ENCODE results near the gene PAX3. TPM values are rescaled to one million over a fixed set of nuclear protein-coding genes. Genes with fewer than 3 reads are reported as not detected.

Gene PAX3
- total RNA-seq, 1 donor from 2014 or later, result not detected

DNA sequence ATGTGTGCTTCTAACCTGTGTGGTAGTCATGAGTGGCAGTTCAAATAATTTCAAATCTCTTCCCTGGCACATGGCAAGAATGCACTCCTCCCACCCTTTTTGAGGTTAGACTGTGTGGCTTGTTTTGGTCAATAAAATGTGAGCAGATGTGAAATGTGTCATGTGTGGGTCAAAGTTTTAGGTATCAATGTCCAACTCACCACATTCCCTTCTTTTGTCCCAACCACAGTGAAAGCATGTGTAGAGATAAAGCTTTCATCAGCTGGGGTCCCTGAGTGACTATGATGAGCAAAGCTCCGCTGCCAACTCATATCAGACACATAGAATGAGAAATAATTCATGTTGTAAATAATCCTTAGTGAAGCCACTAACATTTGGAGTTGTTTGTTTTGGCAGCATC is 118.2 kb downstream of the PAX3 start:
- DNase-seq (ENCODE audit: extremely low spot score in 2 of 2), result no peak

DNA sequence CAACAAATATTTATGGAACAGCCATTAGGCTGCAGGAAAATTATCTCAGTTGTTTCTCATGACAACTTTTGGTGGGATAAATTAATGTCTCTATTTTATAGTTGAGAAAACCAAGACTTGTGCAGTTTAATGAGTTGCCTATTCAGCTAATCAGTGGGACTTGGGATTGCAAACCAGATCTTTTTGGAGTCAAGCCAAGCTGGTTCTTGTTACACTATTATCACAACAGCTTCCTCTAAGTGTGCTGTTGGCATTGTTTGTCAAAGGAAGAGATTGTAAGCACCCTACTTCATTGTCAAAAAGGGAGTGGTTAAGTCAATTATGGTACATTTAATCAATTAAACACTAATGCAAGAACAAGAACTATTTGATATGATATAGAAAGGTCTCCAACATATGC is 119.2 kb downstream of the PAX3 start:
- Histone ChIP-seq H3K4me3 (no peak overlapping the region), H3K4me1 (no peaks in the 10 kb centered on the region), H3K27ac (no peak overlapping the region), H3K9me3 (no peaks in the 10 kb centered on the region), H3K27me3 (no peaks in the 10 kb centered on the region), H3K36me3 (no peaks in the 10 kb centered on the region)
- TF ChIP-seq POLR2AphosphoS5 (IDR thresholded peaks at IDR 0.05; ENCODE audit: insufficient read depth in 1 of 2, low read depth in 1 of 2) (no peak), POLR2A (IDR thresholded peaks at IDR 0.05) (no peak), CTCF (IDR thresholded peaks at IDR 0.05) (no peak)
- DNase-seq (ENCODE audit: extremely low spot score in 2 of 2), result no peak
- intact Hi-C loops (cut with DNase I), result no loop called here

More for the DNA sequence above, 118.2 kb downstream of the PAX3 start:
- no peak for TF ChIP-seq POLR2A (IDR thresholded peaks at IDR 0.05)
- TF ChIP-seq POLR2AphosphoS5 (IDR thresholded peaks at IDR 0.05; ENCODE audit: insufficient read depth in 1 of 2, low read depth in 1 of 2), result no peak
- TF ChIP-seq CTCF (IDR thresholded peaks at IDR 0.05), result no peak
- Histone ChIP-seq H3K4me1 (no peaks in the 10 kb centered on the region), H3K36me3 (no peaks in the 10 kb centered on the region), H3K27me3 (no peaks in the 10 kb centered on the region), H3K4me3 (no peak overlapping the region), H3K9me3 (no peaks in the 10 kb centered on the region), H3K27ac (no peak overlapping the region)
- intact Hi-C loops (cut with DNase I), result no loop called here

- intact Hi-C loops (cut with DNase I), result no loop called here
- DNase-seq (ENCODE audit: extremely low spot score in 2 of 2), result no peak
- Histone ChIP-seq H3K27me3 (no peaks in the 10 kb centered on the region), H3K4me3 (no peak overlapping the region), H3K36me3 (no peaks in the 10 kb centered on the region), H3K4me1 (no peaks in the 10 kb centered on the region), H3K27ac (no peak overlapping the region), H3K9me3 (no peaks in the 10 kb centered on the region)
- TF ChIP-seq CTCF (IDR thresholded peaks at IDR 0.05) (no peak), POLR2AphosphoS5 (IDR thresholded peaks at IDR 0.05; ENCODE audit: insufficient read depth in 1 of 2, low read depth in 1 of 2) (no peak), POLR2A (IDR thresholded peaks at IDR 0.05) (no peak)
These were observed 120.3 kb downstream of the PAX3 start for GRCh38 chr2:222178450-222178849.

GRCh38 chr2:222176890-222177289 is 121.9 kb downstream of the PAX3 start:
- Histone ChIP-seq H3K36me3 (no peaks in the 10 kb centered on the region), H3K27me3 (no peaks in the 10 kb centered on the region), H3K4me3 (no peak overlapping the region), H3K9me3 (no peaks in the 10 kb centered on the region), H3K27ac (no peak overlapping the region), H3K4me1 (no peaks in the 10 kb centered on the region)
- no peak for TF ChIP-seq POLR2AphosphoS5 (IDR thresholded peaks at IDR 0.05; ENCODE audit: insufficient read depth in 1 of 2, low read depth in 1 of 2)
- no peak for TF ChIP-seq CTCF (IDR thresholded peaks at IDR 0.05)
- no peak for TF ChIP-seq POLR2A (IDR thresholded peaks at IDR 0.05)
- intact Hi-C loops (cut with DNase I), result no loop called here
- no peak for DNase-seq (ENCODE audit: extremely low spot score in 2 of 2)

GRCh38 chr2:222174450-222174849 is 124.3 kb downstream of the PAX3 start:
- no peaks in the 10 kb centered on the region for H3K36me3 ChIP-seq
- no peak overlapping the region for H3K4me3 ChIP-seq
- H3K27ac ChIP-seq, result no peak overlapping the region
- TF ChIP-seq POLR2A (IDR thresholded peaks at IDR 0.05) (no peak), POLR2AphosphoS5 (IDR thresholded peaks at IDR 0.05; ENCODE audit: insufficient read depth in 1 of 2, low read depth in 1 of 2) (no peak), CTCF (IDR thresholded peaks at IDR 0.05) (no peak)
- H3K27me3 ChIP-seq, result no peaks in the 10 kb centered on the region
- DNase-seq (ENCODE audit: extremely low spot score in 2 of 2), result no peak
- H3K4me1 ChIP-seq, result no peaks in the 10 kb centered on the region
- no peaks in the 10 kb centered on the region for H3K9me3 ChIP-seq
- intact Hi-C loops (cut with DNase I), result no loop called here

All from vagina (tissue), 2 donors.